Mesothelial cell of epicardium (in vitro differentiated cells): ENCODE measurements around the gene CES2. TPM values are rescaled to one million over a fixed set of nuclear protein-coding genes. Genes with fewer than 3 reads are reported as not detected.

Source experiments
- DNase-seq, 2 experiments: peaks; one replicate each; pipeline ENCODE4 v3.0.0; 2021; ENCODE audit warnings: low spot score in 2 of 2; ENCODE audit not compliant: unreplicated experiment in 2 of 2
- H3K27ac Mint-ChIP-seq: 2 replicates; pipeline ENCODE4 v1.8.0; 2021; ENCODE audit warnings: mixed read lengths
- H3K27me3 Mint-ChIP-seq: 2 replicates; pipeline ENCODE4 v1.8.0; 2021; ENCODE audit warnings: low read depth, mixed read lengths
- H3K36me3 Mint-ChIP-seq: 2 replicates; pipeline ENCODE4 v1.8.0; 2021; ENCODE audit warnings: mixed read lengths
- H3K4me1 Mint-ChIP-seq: 2 replicates; pipeline ENCODE4 v1.8.0; 2021; ENCODE audit warnings: mixed read lengths
- H3K4me3 Mint-ChIP-seq: 2 replicates; pipeline ENCODE4 v1.8.0; 2021; ENCODE audit warnings: mild to moderate bottlenecking, moderate library complexity, mixed read lengths
- H3K9me3 Mint-ChIP-seq: 2 replicates; pipeline ENCODE4 v1.8.0; 2021; ENCODE audit warnings: mixed read lengths
- total RNA-seq: library from RNA; stranded (reverse); gene quantifications from 3 replicates; pipeline ENCODE4 v1.2.1, GENCODE V29; 2021
- TF ChIP-seq, protein P1 (sequence below): fragments of 200-600 bp; sonication (generic); IDR thresholded peaks from one replicate; pipeline ENCODE4 v1.5.0; 2021; ENCODE audit warnings: antibody characterized with exemption; ENCODE audit not compliant: unreplicated experiment

The CES2 gene
- total RNA-seq, 1 donor from 2014 or later = 52.0 TPM

DNA sequence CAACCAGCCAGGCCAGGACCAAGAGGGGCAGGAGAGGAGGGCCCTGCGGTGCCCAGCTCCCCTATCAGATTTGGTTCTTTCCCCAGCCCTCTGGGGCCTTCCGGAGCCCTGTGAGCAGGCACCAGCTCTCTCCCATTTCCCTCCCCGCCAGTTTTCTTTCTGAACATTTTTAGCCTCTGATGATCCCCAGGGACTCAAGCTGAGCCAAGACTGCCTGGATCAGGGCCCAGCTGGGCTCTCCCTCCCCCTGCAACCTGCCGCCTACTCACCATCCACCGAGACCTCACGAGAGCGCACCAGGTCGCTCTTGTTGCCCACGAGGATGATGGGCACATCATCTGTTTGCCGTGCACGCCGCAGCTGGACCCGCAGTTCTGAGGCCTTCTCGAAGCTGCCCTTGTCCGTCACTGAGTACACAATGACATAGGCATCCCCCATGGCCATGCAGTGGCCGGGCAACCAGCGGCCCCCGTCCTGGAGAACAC lies 12.0 kb upstream of the CES2 start:
- no peak overlapping the region for H3K4me3 Mint-ChIP-seq
- no peak overlapping the region for H3K27ac Mint-ChIP-seq
- peaks cover 15% of the 10 kb centered on the region for H3K4me1 Mint-ChIP-seq
- TF ChIP-seq, protein P1, sequence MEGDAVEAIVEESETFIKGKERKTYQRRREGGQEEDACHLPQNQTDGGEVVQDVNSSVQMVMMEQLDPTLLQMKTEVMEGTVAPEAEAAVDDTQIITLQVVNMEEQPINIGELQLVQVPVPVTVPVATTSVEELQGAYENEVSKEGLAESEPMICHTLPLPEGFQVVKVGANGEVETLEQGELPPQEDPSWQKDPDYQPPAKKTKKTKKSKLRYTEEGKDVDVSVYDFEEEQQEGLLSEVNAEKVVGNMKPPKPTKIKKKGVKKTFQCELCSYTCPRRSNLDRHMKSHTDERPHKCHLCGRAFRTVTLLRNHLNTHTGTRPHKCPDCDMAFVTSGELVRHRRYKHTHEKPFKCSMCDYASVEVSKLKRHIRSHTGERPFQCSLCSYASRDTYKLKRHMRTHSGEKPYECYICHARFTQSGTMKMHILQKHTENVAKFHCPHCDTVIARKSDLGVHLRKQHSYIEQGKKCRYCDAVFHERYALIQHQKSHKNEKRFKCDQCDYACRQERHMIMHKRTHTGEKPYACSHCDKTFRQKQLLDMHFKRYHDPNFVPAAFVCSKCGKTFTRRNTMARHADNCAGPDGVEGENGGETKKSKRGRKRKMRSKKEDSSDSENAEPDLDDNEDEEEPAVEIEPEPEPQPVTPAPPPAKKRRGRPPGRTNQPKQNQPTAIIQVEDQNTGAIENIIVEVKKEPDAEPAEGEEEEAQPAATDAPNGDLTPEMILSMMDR = no peak
- DNase-seq = no peak
- no peaks in the 10 kb centered on the region for H3K36me3 Mint-ChIP-seq
- H3K9me3 Mint-ChIP-seq = no peaks in the 10 kb centered on the region
- H3K27me3 Mint-ChIP-seq = peaks cover 87% of the 10 kb centered on the region

DNA sequence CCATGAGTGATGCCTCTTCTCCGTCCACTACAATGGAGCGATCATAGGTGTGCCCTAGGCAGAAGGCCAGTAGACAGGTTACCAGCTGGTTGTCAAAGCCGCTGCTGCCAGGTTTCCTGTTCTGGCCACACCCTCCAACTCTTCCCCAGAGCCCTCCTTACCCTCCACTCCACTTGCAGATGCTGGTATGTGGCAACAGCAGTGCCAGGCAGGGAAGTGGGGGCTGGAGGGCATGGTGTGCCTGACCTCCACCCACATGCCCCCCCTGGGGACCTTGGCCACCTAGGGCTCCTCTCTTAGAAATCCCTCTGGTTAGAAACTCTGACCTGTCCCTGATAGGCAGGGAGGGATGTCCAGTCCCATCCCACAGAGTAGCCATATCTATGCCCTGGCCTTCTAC lies 11.4 kb upstream of the CES2 start:
- Mint-ChIP-seq H3K36me3 (no peaks in the 10 kb centered on the region), H3K4me1 (peaks cover 15% of the 10 kb centered on the region), H3K4me3 (no peak overlapping the region), H3K27ac (no peak overlapping the region), H3K27me3 (peaks cover 87% of the 10 kb centered on the region), H3K9me3 (no peaks in the 10 kb centered on the region)
- TF ChIP-seq, protein P1 = no peak
- DNase-seq = no peak

DNA sequence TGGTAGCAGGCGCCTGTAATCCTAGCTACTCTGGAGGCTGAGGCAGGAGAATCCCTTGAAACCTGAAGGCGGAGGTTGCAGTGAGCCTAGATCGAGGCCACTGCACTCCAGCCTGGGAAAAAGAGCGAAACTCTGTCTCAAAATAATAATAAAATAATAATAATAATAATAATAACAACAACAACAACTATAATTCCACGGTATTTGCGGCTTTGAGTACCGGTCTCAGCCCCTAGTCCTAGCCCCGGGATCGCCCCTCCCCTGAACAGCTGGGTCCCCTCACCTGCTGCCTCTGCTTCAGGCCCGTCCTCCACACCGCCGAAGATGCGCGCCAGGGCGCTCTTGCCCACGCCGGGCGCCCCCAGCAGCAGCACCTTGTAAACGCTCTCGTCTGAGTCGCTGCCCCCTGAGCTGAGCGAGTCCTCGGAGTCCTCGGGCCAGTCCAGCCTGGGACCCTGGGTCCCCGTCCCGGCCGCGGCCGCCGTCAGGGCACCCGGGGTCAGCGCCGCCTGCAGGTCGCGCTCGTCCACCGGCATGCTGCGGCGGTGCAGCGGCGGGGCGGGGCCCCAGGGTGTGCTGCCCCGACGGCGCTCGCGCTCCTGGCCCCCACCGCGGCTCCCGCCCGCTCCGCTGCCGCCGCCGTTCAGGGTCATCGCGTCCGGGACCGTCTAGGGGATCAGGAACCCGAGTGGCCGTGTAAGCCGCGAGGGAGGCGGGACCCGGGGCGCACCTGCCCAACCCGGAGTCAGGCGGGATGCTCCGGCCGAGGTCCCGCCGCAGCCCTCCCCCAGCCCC lies 10.6 kb upstream of the CES2 start:
- H3K36me3 Mint-ChIP-seq = no peaks in the 10 kb centered on the region
- TF ChIP-seq, protein P1 = no peak
- H3K4me3 Mint-ChIP-seq = peak overlapping the region; percentile 73
- H3K27me3 Mint-ChIP-seq = peaks cover 80% of the 10 kb centered on the region
- H3K4me1 Mint-ChIP-seq = peaks cover 15% of the 10 kb centered on the region
- no peaks in the 10 kb centered on the region for H3K9me3 Mint-ChIP-seq
- DNase-seq = no peak
- H3K27ac Mint-ChIP-seq = no peak overlapping the region

DNA sequence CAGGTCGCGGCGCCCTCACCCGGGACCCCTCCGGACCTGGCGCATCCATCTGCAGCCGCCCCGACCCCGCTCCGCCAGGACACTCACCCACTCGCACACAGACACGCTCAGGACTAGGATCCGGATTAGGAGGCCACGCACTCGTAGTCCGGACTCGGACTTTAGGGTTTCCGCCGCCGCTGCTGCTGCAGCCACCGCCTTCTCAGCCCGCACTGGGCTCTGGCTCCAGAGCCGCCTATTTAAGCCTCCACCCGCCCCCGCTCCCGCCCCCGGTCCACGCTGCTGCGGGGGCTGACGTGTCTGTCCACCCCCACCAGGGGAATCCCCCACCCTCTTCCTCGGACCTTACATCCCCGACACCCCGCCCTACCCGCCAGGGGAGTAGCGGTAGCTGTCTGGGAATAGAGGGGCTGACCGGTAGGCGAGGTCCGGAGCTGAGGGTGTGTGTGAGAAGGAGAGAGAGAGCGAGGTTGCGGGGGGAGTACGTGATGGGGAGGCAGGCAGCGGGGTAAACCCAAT lies 9.9 kb upstream of the CES2 start, which contains the start of gene RRAD:
Gene RRAD (minus strand): TSS at position 214 of the 519 bp plus-strand sequence. CDS start 356 bp downstream, outside the sequence.
- no peaks in the 10 kb centered on the region for H3K9me3 Mint-ChIP-seq
- H3K36me3 Mint-ChIP-seq = no peaks in the 10 kb centered on the region
- H3K27me3 Mint-ChIP-seq = peaks cover 74% of the 10 kb centered on the region
- DNase-seq = no peak
- H3K4me1 Mint-ChIP-seq = peaks cover 15% of the 10 kb centered on the region
- peak within 1 kb of the TSS; percentile 73 for H3K4me3 Mint-ChIP-seq
- TF ChIP-seq, protein P1 = no peak
- H3K27ac Mint-ChIP-seq = no peak within 1 kb of the TSS

DNA sequence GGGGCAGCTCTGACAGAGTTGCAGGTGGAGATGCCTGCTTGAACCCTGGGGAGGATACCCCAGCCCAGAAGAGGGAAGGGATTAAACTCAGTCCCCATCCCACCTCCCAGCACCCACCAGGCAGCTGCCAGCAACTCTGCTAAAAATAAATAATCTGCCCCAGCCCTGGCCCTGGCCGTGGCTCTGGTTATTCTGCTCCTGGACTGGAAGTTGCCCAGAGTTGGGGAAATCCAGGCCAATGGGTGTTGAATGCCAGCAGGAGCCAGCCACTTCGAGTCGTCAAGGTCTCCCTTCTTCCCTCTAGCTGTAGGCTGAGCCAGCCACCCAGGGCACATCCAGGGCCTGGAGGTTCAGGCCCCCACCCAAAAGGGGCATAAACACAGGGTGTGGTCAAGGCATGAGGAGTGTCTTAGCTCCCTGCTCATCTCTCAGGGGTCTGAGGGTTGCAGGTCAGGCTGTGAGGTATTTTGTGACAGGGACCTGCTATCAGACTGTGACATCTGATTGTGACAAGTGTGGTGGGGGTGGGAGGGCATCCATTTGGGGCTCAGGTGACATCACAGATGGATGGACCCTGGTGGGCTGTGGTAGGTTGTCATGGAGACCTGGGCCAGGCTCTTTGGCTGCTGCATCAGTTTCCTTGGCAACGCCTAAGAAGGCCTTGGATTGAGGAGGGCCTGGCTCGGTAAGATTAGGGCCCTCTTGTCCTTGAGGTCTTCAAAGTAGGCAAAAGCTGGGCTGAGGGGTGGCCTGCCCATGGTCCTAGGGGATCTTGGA lies 9.0 kb upstream of the CES2 start:
- Mint-ChIP-seq H3K27me3 (peaks cover 65% of the 10 kb centered on the region), H3K36me3 (no peaks in the 10 kb centered on the region), H3K9me3 (no peaks in the 10 kb centered on the region), H3K4me3 (no peak overlapping the region), H3K4me1 (peaks cover 15% of the 10 kb centered on the region), H3K27ac (no peak overlapping the region)
- no peak for DNase-seq
- TF ChIP-seq, protein P1 = no peak
